ENCODE data around the gene CHST11. TPM values are rescaled to one million over a fixed set of nuclear protein-coding genes. Genes with fewer than 3 reads are reported as not detected.

The CHST11 gene
- total RNA-seq, 2 donors from 2014 or later: 7.8 to 11.9 TPM

- Histone ChIP-seq H3K9me3 (no peaks in the 10 kb centered on the region), H3K27me3 (no peaks in the 10 kb centered on the region), H3K4me3 (no peak overlapping the region), H3K36me3 (no peaks in the 10 kb centered on the region), H3K4me1 (no peaks in the 10 kb centered on the region), H3K27ac (no peak overlapping the region)
- DNase-seq (ENCODE audit: low spot score): no peak
- TF ChIP-seq CTCF (IDR thresholded peaks at IDR 0.05): no peak
Observed at GRCh38 chr12:104427547-104427938, 29.2 kb upstream of the CHST11 start.

- H3K27ac ChIP-seq: no peak overlapping the region
- H3K9me3 ChIP-seq: no peaks in the 10 kb centered on the region
- no peaks in the 10 kb centered on the region for H3K36me3 ChIP-seq
- H3K4me1 ChIP-seq: no peaks in the 10 kb centered on the region
- H3K27me3 ChIP-seq: no peaks in the 10 kb centered on the region
- DNase-seq (ENCODE audit: low spot score): no peak
- no peak for TF ChIP-seq CTCF (IDR thresholded peaks at IDR 0.05)
- no peak overlapping the region for H3K4me3 ChIP-seq
Observed at GRCh38 chr12:104433061-104433460, 23.7 kb upstream of the CHST11 start.

GRCh38 chr12:104434129-104434528 is 22.6 kb upstream of the CHST11 start:
- Histone ChIP-seq H3K9me3 (no peaks in the 10 kb centered on the region), H3K4me1 (no peaks in the 10 kb centered on the region), H3K36me3 (no peaks in the 10 kb centered on the region), H3K27me3 (no peaks in the 10 kb centered on the region), H3K4me3 (no peak overlapping the region), H3K27ac (no peak overlapping the region)
- no peak for DNase-seq (ENCODE audit: low spot score)
- TF ChIP-seq CTCF (IDR thresholded peaks at IDR 0.05): no peak

GRCh38 chr12:104435175-104435574 is 21.6 kb upstream of the CHST11 start:
- H3K4me3 ChIP-seq: no peak overlapping the region
- H3K27me3 ChIP-seq: no peaks in the 10 kb centered on the region
- TF ChIP-seq CTCF (IDR thresholded peaks at IDR 0.05): no peak
- no peak overlapping the region for H3K27ac ChIP-seq
- no peaks in the 10 kb centered on the region for H3K36me3 ChIP-seq
- no peaks in the 10 kb centered on the region for H3K9me3 ChIP-seq
- no peaks in the 10 kb centered on the region for H3K4me1 ChIP-seq
- DNase-seq (ENCODE audit: low spot score): no peak

GRCh38 chr12:104435765-104436164 is 21.0 kb upstream of the CHST11 start:
- Histone ChIP-seq H3K27ac (no peak overlapping the region), H3K36me3 (no peaks in the 10 kb centered on the region), H3K4me1 (no peaks in the 10 kb centered on the region), H3K27me3 (no peaks in the 10 kb centered on the region), H3K9me3 (no peaks in the 10 kb centered on the region), H3K4me3 (no peak overlapping the region)
- DNase-seq (ENCODE audit: low spot score): no peak
- TF ChIP-seq CTCF (IDR thresholded peaks at IDR 0.05): no peak

- Histone ChIP-seq H3K9me3 (no peaks in the 10 kb centered on the region), H3K4me1 (no peaks in the 10 kb centered on the region), H3K4me3 (no peak overlapping the region), H3K27me3 (no peaks in the 10 kb centered on the region), H3K27ac (no peak overlapping the region), H3K36me3 (no peaks in the 10 kb centered on the region)
- TF ChIP-seq CTCF (IDR thresholded peaks at IDR 0.05): no peak
- no peak for DNase-seq (ENCODE audit: low spot score)
Observed at GRCh38 chr12:104436790-104437189, 20.0 kb upstream of the CHST11 start.

Data from right atrium auricular region (tissue), 2 donors.